CD14-positive monocyte (primary cell): ENCODE measurements around the gene PFDN5. TPM values are rescaled to one million over a fixed set of nuclear protein-coding genes. Genes with fewer than 3 reads are reported as not detected.

ENCODE experiments used
- DNase-seq, 3 donors: peaks; one replicate each; pipeline ENCODE4 v3.0.0-alpha.2; 2011 to 2022
- H2AFZ ChIP-seq: 2 replicates; pipeline ENCODE4 v1.6.0; 2012; ENCODE audit warnings: mild to moderate bottlenecking, low read depth, low read length, inconsistent platforms; ENCODE audit not compliant: insufficient read depth, poor library complexity, severe bottlenecking
- H3K27ac ChIP-seq, 2 donors: 1 replicate in 1 of 2; 2 replicates in 1 of 2; pipeline ENCODE4 v1.5.1; 2012 to 2013; ENCODE audit warnings: low read length in 2 of 2, control low read depth in 1 of 2, inconsistent platforms in 1 of 2, low read depth in 1 of 2, mild to moderate bottlenecking in 1 of 2
- H3K27me3 ChIP-seq, 2 donors: one replicate each; pipeline versions ENCODE4 v1.6.0 to v1.6.1; 2011 to 2013; ENCODE audit warnings: low read length in 2 of 2; ENCODE audit not compliant: control insufficient read depth in 2 of 2, insufficient read depth in 2 of 2
- H3K36me3 ChIP-seq, 2 donors: replicated peaks in 1 of 2; 1 replicate in 1 of 2; 2 replicates in 1 of 2; pipeline versions ENCODE4 v1.5.1 to v1.6.1; 2012 to 2013; ENCODE audit warnings: low read length in 2 of 2, control low read depth in 1 of 2, inconsistent platforms in 1 of 2, mild to moderate bottlenecking in 1 of 2; ENCODE audit not compliant: insufficient read depth in 2 of 2, control insufficient read depth in 1 of 2
- H3K4me1 ChIP-seq, 2 donors: 1 replicate in 1 of 2; 2 replicates in 1 of 2; pipeline versions ENCODE4 v1.5.1 to v1.6.1; 2012 to 2013; ENCODE audit warnings: low read length in 2 of 2, control low read depth in 1 of 2, inconsistent platforms in 1 of 2, mild to moderate bottlenecking in 1 of 2, moderate library complexity in 1 of 2; ENCODE audit not compliant: insufficient read depth in 2 of 2, control insufficient read depth in 1 of 2
- H3K4me2 ChIP-seq: replicated peaks from 2 replicates; pipeline ENCODE3; 2012; ENCODE audit warnings: low read length, moderate library complexity, mild to moderate bottlenecking; ENCODE audit not compliant: poor library complexity, severe bottlenecking; ENCODE audit errors: extremely low read depth
- H3K4me3 ChIP-seq, 3 experiments: fragments of 200-600 bp in 1 of 3; sonication (generic) in 1 of 3; replicated peaks in 1 of 3; 1 replicate in 2 of 3; 2 replicates in 1 of 3; pipeline ENCODE4 v1.5.1; 2011 to 2013; ENCODE audit warnings: low read length in 3 of 3, mild to moderate bottlenecking in 3 of 3, control low read depth in 2 of 3, low read depth in 2 of 3, inconsistent platforms in 1 of 3, moderate library complexity in 1 of 3
- H3K79me2 ChIP-seq: 2 replicates; pipeline ENCODE4 v1.6.0; 2012; ENCODE audit warnings: mild to moderate bottlenecking, control low read depth, inconsistent platforms, low read length, moderate library complexity; ENCODE audit not compliant: insufficient read depth
- H3K9ac ChIP-seq: 2 replicates; pipeline ENCODE4 v1.6.0; 2017; ENCODE audit warnings: low read length, mild to moderate bottlenecking; ENCODE audit not compliant: insufficient read depth, poor library complexity, severe bottlenecking
- H3K9me3 ChIP-seq, 2 donors: replicated peaks in 1 of 2; 1 replicate in 1 of 2; 2 replicates in 1 of 2; pipeline versions ENCODE4 v1.5.1 to v1.6.1; 2012 to 2013; ENCODE audit warnings: low read length in 2 of 2, control low read depth in 1 of 2; ENCODE audit not compliant: control insufficient read depth in 1 of 2, insufficient read depth in 1 of 2
- H4K20me1 ChIP-seq: 2 replicates; pipeline ENCODE4 v1.6.0; 2012; ENCODE audit warnings: mild to moderate bottlenecking, low read length, control low read depth, moderate library complexity; ENCODE audit not compliant: insufficient read depth
- H3K27ac Mint-ChIP-seq, 7 donors: one replicate each; pipeline ENCODE4 v1.8.0; 2020; ENCODE audit warnings: mild to moderate bottlenecking in 7 of 7, mixed read lengths in 7 of 7, moderate library complexity in 6 of 7, inconsistent platforms in 2 of 7
- H3K27me3 Mint-ChIP-seq, 3 donors: one replicate each; pipeline ENCODE4 v1.8.0; 2021 to 2022; ENCODE audit warnings: low read depth in 3 of 3, mild to moderate bottlenecking in 3 of 3, mixed read lengths in 3 of 3, moderate library complexity in 3 of 3, inconsistent platforms in 1 of 3
- H3K36me3 Mint-ChIP-seq, 2 donors: one replicate each; pipeline ENCODE4 v1.8.0; 2020; ENCODE audit warnings: mixed read lengths in 2 of 2, inconsistent platforms in 1 of 2, mild to moderate bottlenecking in 1 of 2
- H3K4me1 Mint-ChIP-seq: one replicate; pipeline ENCODE4 v1.8.0; 2020; ENCODE audit warnings: mild to moderate bottlenecking, mixed read lengths
- H3K4me3 Mint-ChIP-seq, 2 donors: one replicate each; pipeline ENCODE4 v1.8.0; 2020; ENCODE audit warnings: mild to moderate bottlenecking in 2 of 2, mixed read lengths in 2 of 2, moderate library complexity in 1 of 2
- H3K9me3 Mint-ChIP-seq, 7 donors: one replicate each; pipeline ENCODE4 v1.8.0; 2020 to 2022; ENCODE audit warnings: mixed read lengths in 7 of 7, mild to moderate bottlenecking in 6 of 7, moderate library complexity in 6 of 7, inconsistent platforms in 2 of 7
- CTCF ChIP-seq: fragments of 200-600 bp; IDR thresholded peaks from one replicate; pipeline ENCODE4 v1.8.0; 2022; ENCODE audit warnings: antibody characterized with exemption, mild to moderate bottlenecking
- WGBS: methylation state at CpG from one replicate; pipeline ENCODE4 v1.1.5; 2013; ENCODE audit warnings: missing lambda C conversion rate; ENCODE audit not compliant: insufficient coverage; 5-methylcytosine and 5-hydroxymethylcytosine counted together
- intact Hi-C, 2 donors: fragments of 100-400 bp; cut with micrococcal nuclease; formaldehyde crosslinking; loops; one replicate each; pipeline versions ENCODE4 v1.15.0 to v1.15.1; 2023
- polyA plus RNA-seq, 3 donors: library from polyadenylated mRNA; depleted of rRNA in 1 of 3; unstranded in 2 of 3; stranded (reverse) in 1 of 3; fragments of 300-500 nt in 2 of 3; fragments of >200 nt in 1 of 3; fragmentation: Illumina TruSeq in 2 of 3; gene quantifications; 1 replicate in 2 of 3; 2 replicates in 1 of 3; pipeline ENCODE4 v1.2.3, GENCODE V29; 2012 to 2021

The PFDN5 gene
- polyA plus RNA-seq, 3 donors, result 1,474 to 2,196 (median 1,751) TPM

GRCh38 chr12:53302903-53303302 is 7.6 kb downstream of the PFDN5 start:
- intact Hi-C loops, result no loop called here
- Histone ChIP-seq H3K79me2 (peaks cover 33% of the 10 kb centered on the region), H2AFZ (no peak overlapping the region)

DNA sequence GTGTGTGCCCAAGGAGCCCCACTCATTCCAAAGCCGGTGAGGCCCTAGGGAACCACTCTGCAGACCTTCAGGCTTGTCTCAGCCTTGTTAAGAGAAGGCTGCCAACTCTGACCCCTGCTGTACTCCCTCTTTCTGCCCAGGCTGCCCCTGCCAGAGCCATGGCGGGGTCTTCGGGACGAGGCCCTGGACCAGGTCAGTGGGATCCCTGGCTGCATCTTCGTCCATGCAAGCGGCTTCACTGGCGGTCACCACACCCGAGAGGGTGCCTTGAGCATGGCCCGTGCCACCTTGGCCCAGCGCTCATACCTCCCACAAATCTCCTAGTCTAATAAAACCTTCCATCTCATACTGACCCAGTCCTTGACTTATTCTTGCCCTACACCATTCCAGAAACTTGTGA is 11.5 kb downstream of the PFDN5 start:
- Mint-ChIP-seq H3K9me3 (peaks cover 0 to 1% (median 0%) of the 10 kb centered on the region in 7 donors), H3K27ac (peak overlapping the region in 1 of 7 donors; percentile 69), H3K36me3 (peaks cover 71 to 95% of the 10 kb centered on the region in 2 donors), H3K4me1 (peaks cover 14% of the 10 kb centered on the region), H3K4me3 (no peak overlapping the region), H3K27me3 (peaks cover 0 to 1% (median 0%) of the 10 kb centered on the region in 3 donors)
- Histone ChIP-seq H3K36me3 (peaks cover 74 to 88% of the 10 kb centered on the region in 2 donors), H3K4me1 (no peaks in the 10 kb centered on the region), H3K9ac (no peak overlapping the region), H2AFZ (no peak overlapping the region), H3K79me2 (peaks cover 14% of the 10 kb centered on the region), H3K9me3 (no peaks in the 10 kb centered on the region), H3K27ac (no peak overlapping the region), H4K20me1 (peaks cover 6% of the 10 kb centered on the region), H3K27me3 (no peaks in the 10 kb centered on the region), H3K4me2 (no peak overlapping the region), H3K4me3 (no peak overlapping the region)
- WGBS, result 99% methylated on average over 10 of the region's 10 CpGs
- no peak for DNase-seq
- intact Hi-C loops, result no loop called here
- TF ChIP-seq CTCF, result no peak

More at GRCh38 chr12:53302903-53303302, 7.6 kb downstream of the PFDN5 start:
- H3K4me3 ChIP-seq, result no peak overlapping the region
- Mint-ChIP-seq H3K27ac (peak overlapping the region in 5 of 7 donors; percentile 14 to 76 (median 58)), H3K36me3 (peaks cover 46 to 79% of the 10 kb centered on the region in 2 donors), H3K27me3 (peaks cover 0 to 1% (median 0%) of the 10 kb centered on the region in 3 donors), H3K9me3 (peaks cover 0 to 2% (median 0%) of the 10 kb centered on the region in 7 donors), H3K4me3 (no peak overlapping the region), H3K4me1 (peaks cover 51% of the 10 kb centered on the region)
- H3K9ac ChIP-seq, result no peak overlapping the region
- TF ChIP-seq CTCF, result no peak
- H3K4me2 ChIP-seq, result no peak overlapping the region
- peaks cover 6% of the 10 kb centered on the region for H4K20me1 ChIP-seq
- peaks cover 52 to 58% of the 10 kb centered on the region in 2 donors for H3K36me3 ChIP-seq
- peak overlapping the region in 1 of 2 donors; percentile 49 for H3K27ac ChIP-seq
- no peak for DNase-seq
- H3K27me3 ChIP-seq, result no peaks in the 10 kb centered on the region
- no peaks in the 10 kb centered on the region for H3K9me3 ChIP-seq
- WGBS, result 100% methylated on average over 2 of the region's 5 CpGs
- peaks cover 27 to 34% of the 10 kb centered on the region in 2 donors for H3K4me1 ChIP-seq
